Endothelial cell (in vitro differentiated cells): ENCODE measurements around the gene DUOXA2. TPM values are rescaled to one million over a fixed set of nuclear protein-coding genes. Genes with fewer than 3 reads are reported as not detected.
"Not testable (repeated sequence)": the region's sequence is repeated elsewhere in the genome, so short reads cannot be mapped to it uniquely, and the experiment has no call there.

Source experiments
- DNase-seq: peaks from one replicate; pipeline ENCODE4 v3.0.0; 2021; ENCODE audit warnings: low spot score
- H3K27ac Mint-ChIP-seq: one replicate; pipeline ENCODE4 v1.8.0; 2021; ENCODE audit warnings: mixed read lengths, inconsistent platforms; ENCODE audit not compliant: unreplicated experiment
- H3K27me3 Mint-ChIP-seq: one replicate; pipeline ENCODE4 v1.8.0; 2021; ENCODE audit warnings: mild to moderate bottlenecking, moderate library complexity, mixed read lengths, inconsistent platforms; ENCODE audit not compliant: unreplicated experiment
- H3K36me3 Mint-ChIP-seq: one replicate; pipeline ENCODE4 v1.8.0; 2021; ENCODE audit warnings: mild to moderate bottlenecking, low read depth, mixed read lengths, inconsistent platforms; ENCODE audit not compliant: unreplicated experiment
- H3K4me1 Mint-ChIP-seq: one replicate; pipeline ENCODE4 v1.8.0; 2021; ENCODE audit warnings: mild to moderate bottlenecking, mixed read lengths, inconsistent platforms; ENCODE audit not compliant: unreplicated experiment
- H3K4me3 Mint-ChIP-seq: one replicate; pipeline ENCODE4 v1.8.0; 2021; ENCODE audit warnings: mild to moderate bottlenecking, mixed read lengths, inconsistent platforms; ENCODE audit not compliant: unreplicated experiment
- H3K9me3 Mint-ChIP-seq: one replicate; pipeline ENCODE4 v1.8.0; 2021; ENCODE audit warnings: mixed read lengths, inconsistent platforms; ENCODE audit not compliant: unreplicated experiment
- total RNA-seq: library from RNA; stranded (reverse); fragmentation: NEBNext Ultra II Directional; extraction: Animal tissue kit (Norgen Biotek cat#: 25700); gene quantifications from one replicate; pipeline ENCODE4 v1.2.1, GENCODE V29; 2021; ENCODE audit not compliant: unreplicated experiment
- TF ChIP-seq, protein P1 (sequence below): fragments of 200-600 bp; sonication (generic); IDR thresholded peaks from one replicate; pipeline ENCODE4 v1.5.0; 2021; ENCODE audit warnings: antibody characterized with exemption; ENCODE audit not compliant: unreplicated experiment

DUOXA2 gene
- total RNA-seq, 1 donor from 2014 or later, result not detected

DNA sequence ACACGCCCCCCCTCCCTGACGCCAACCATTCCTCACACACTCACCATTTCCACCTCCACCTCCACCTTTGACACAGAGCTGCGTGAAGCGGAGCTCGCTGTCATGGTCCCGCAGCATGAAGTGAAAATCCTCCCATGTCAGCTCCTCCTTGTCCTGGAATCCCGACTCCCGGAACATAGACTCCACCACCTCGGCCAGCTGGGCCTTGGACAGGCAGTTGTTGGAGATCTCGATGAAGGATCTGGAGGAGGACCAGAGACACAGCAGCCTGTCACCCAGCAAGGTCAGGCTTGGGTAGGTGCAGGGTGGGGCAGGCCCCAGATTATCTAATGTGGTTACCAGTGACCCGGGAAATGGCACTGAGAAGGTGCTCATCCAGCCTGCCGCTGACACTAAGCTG, 12.4 kb upstream of the DUOXA2 start:
- peaks cover 18% of the 10 kb centered on the region for H3K27me3 Mint-ChIP-seq

DNA sequence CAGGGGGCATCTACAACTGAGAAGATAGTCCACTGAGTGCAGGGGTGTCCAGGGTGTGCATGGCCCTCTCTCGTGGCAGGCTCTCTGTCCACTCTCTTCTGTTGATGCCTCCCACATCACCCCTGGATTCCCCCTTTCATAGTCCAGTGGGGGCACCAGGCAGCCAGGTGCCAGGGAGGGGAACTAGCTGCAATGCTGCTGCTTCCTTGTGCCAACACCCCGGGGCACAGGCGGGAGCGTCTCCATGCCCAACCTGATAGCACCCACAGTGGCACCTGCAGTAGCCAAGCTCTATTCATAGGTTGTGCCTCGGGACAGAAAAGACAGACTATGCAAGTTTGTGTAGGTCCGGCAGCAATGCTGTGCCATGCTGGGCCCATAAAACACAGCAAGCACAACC, 11.9 kb upstream of the DUOXA2 start:
- H3K27me3 Mint-ChIP-seq, result peaks cover 21% of the 10 kb centered on the region

More for the DNA sequence above, 12.4 kb upstream of the DUOXA2 start:
- TF ChIP-seq, protein P1, sequence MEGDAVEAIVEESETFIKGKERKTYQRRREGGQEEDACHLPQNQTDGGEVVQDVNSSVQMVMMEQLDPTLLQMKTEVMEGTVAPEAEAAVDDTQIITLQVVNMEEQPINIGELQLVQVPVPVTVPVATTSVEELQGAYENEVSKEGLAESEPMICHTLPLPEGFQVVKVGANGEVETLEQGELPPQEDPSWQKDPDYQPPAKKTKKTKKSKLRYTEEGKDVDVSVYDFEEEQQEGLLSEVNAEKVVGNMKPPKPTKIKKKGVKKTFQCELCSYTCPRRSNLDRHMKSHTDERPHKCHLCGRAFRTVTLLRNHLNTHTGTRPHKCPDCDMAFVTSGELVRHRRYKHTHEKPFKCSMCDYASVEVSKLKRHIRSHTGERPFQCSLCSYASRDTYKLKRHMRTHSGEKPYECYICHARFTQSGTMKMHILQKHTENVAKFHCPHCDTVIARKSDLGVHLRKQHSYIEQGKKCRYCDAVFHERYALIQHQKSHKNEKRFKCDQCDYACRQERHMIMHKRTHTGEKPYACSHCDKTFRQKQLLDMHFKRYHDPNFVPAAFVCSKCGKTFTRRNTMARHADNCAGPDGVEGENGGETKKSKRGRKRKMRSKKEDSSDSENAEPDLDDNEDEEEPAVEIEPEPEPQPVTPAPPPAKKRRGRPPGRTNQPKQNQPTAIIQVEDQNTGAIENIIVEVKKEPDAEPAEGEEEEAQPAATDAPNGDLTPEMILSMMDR, result no peak
- Mint-ChIP-seq H3K9me3 (no peaks in the 10 kb centered on the region), H3K4me1 (peaks cover 18% of the 10 kb centered on the region), H3K36me3 (peaks cover 3% of the 10 kb centered on the region), H3K27ac (no peak overlapping the region), H3K4me3 (no peak overlapping the region)
- DNase-seq, result no peak

DNA sequence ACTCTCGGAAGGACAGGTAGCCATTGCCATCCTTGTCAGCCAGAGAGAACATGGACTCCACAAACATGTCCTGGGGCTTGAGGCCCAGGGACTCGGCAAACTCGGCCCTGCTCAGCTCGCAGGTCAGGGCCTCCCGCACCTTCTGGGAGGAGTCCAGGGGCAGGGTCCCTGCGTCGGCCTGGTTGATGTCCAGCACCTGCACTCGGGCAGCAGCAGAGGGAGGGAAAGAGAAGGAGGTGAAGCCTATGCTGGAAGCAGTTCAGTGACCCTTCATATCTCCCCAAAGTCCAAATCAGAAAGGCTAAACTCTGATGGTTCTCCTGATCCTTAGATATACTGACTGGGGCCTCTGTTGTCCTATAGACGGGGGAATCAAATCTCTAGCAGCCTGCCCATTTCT, 10.0 kb upstream of the DUOXA2 start:
- H3K36me3 Mint-ChIP-seq, H3K4me3 Mint-ChIP-seq, DNase-seq, H3K9me3 Mint-ChIP-seq, H3K27ac Mint-ChIP-seq: not testable (repeated sequence)
- peaks cover 17% of the 10 kb centered on the region for H3K27me3 Mint-ChIP-seq
- H3K4me1 Mint-ChIP-seq, result peaks cover 18% of the 10 kb centered on the region

More for the DNA sequence above, 11.9 kb upstream of the DUOXA2 start:
- TF ChIP-seq, protein P1, result no peak
- no peaks in the 10 kb centered on the region for H3K9me3 Mint-ChIP-seq
- no peak overlapping the region for H3K4me3 Mint-ChIP-seq
- H3K4me1 Mint-ChIP-seq, result peaks cover 18% of the 10 kb centered on the region
- peaks cover 3% of the 10 kb centered on the region for H3K36me3 Mint-ChIP-seq
- DNase-seq, result no peak
- no peak overlapping the region for H3K27ac Mint-ChIP-seq

DNA sequence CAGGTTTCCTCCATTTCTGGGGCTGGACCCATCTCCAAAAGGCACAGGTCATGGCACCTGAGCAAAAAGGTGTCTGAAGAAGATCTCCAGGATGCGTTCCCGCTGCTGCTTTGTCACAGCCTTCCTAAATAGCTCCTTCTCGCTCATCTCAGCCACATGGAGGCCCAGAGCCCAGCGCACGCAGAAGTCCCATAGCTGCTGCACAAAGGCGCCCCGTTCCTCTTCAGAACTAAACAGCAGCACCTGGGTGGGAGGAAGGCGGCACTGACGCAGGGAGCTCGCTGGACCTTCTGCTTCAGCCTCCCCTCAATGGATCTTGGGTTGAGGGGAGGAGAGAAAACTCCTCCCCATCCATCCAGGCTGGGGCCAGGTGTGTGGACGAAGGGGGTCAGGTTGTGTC, 8.5 kb upstream of the DUOXA2 start:
- Mint-ChIP-seq H3K9me3 (no peaks in the 10 kb centered on the region), H3K4me1 (peaks cover 18% of the 10 kb centered on the region), H3K36me3 (peaks cover 3% of the 10 kb centered on the region), H3K4me3 (no peak overlapping the region), H3K27ac (no peak overlapping the region), H3K27me3 (peaks cover 30% of the 10 kb centered on the region)
- no peak for DNase-seq
- TF ChIP-seq, protein P1, result no peak

DNA sequence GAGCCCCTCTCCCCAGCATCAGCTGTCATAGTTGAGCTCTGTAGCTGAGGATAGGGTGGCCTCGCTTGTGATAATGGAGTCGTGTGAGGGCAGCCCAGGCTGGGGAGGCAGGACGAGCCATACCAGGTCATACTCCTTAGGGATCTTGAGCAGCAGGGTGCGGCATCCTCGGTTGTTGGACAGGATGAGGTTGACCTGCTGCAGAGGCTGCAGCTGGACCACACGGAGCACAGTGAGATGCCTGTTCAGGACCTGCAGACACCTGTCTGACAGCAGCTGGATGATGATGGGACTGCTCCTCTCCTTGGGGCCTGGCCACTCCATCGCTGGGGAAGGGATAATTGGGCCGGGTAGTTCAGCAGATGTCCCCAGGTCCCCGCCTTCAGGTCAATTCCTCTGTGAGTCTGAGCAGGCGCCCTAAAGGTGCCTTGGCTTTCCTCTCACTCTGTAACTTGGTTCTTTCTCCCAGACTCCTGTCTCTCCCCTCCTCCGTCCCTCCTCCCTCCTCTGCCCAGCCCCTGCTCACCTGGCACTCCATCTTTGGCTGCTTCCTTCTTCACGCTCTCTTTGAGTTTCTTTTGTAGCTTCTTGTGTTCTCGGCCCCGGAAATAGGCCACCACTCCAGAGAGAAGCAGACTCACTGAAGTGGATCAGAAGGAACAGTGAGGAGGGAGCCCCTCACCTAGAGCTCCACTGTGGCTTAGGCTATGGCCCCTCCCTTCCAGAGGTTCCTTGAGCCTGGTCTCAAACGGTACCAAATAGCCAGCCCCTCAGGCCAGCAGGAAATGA, 7.9 kb upstream of the DUOXA2 start:
- Mint-ChIP-seq H3K27me3 (peaks cover 30% of the 10 kb centered on the region), H3K9me3 (no peaks in the 10 kb centered on the region), H3K4me3 (no peak overlapping the region), H3K4me1 (peaks cover 12% of the 10 kb centered on the region), H3K36me3 (peaks cover 3% of the 10 kb centered on the region), H3K27ac (no peak overlapping the region)
- no peak for DNase-seq
- TF ChIP-seq, protein P1, result no peak
